NCI-H446 (cell line): ENCODE data around the gene ACTN1.
"Not testable (repeated sequence)": the region's sequence is repeated elsewhere in the genome, so short reads cannot be mapped to it uniquely, and the experiment has no call there.

Experiments used
- DNase-seq, 2 experiments: peaks; one replicate each; lab custom pipeline; 2025; lab: John Stamatoyannopoulos, UW

The ACTN1 gene

DNA sequence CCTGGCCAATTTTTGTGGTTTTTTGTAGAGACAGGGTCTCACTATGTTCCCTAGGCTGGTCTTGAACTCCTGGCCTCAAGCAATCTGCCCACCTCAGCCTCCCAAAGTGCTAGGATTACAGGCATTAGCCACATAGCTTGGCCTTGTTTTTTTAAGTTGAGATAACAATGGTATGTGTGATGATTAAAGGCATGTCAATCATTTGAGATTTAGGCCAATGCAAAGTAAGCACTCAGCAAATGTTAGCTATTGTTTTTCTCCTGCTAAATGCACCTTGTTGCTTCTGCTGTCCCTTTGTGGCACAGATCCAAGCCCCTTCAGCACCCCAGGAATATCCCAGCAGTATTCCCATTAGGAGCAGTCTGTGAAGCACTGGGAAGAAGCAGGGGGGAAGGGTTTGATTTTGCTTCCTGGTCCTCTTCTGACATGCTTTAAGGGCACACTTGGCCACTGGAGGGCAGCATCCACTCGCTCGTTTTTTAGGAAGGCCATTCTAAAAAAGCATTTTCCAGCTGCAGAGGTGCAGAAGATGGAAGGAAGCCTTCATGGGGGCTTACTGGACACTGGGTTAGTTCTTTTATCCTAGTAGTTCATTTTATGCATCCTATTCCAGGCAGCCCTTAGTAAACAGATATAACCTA lies 116.0 kb downstream of the ACTN1 start:
- DNase-seq, result peak; percentile 55 to 89

DNA sequence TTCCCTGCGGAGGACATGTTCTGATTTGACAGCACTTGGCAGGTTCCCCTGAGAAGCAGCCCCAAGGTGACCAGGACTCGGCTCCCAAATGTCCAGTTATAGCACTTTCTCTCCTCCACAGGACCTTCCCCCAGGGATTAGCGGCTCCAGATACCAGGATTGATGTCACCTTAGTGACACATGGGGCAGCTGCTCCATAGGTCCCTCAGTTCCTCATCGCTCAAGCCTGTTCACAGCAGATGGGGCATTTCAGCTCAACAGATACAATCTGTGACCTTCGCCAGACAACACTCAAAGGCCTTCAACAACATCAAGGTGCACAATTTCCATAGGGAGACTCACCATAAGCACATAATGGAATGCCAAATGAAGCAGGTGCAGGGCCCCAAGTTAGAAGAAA lies 118.3 kb downstream of the ACTN1 start:
- no peak for DNase-seq

DNA sequence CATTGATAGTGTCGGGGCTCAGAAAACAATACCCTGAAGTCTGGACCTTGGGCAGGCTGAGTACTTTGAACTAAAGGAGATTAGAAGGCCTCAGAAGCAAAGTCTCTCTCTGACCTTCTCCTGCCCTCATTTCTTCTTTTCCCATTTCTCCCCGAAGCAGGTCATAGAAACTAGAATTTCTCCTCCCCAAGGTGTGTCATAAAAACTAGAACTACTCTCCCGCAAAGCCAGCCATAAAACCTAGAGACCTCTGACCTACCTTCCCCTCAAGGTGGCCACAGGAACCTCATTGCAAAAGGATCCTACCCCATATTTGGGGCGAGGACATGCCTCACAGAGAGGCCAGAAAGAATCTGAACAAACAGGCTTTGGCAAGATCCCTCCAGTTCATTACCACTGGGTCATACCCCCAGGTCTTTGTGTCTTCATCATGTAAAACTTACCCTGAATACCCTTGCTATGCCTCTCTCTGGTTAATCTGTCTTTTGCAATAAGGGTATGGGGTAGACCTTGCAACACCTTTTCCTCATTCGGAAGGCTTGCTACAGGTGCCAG lies 121.5 kb downstream of the ACTN1 start:
- no peak for DNase-seq

DNA sequence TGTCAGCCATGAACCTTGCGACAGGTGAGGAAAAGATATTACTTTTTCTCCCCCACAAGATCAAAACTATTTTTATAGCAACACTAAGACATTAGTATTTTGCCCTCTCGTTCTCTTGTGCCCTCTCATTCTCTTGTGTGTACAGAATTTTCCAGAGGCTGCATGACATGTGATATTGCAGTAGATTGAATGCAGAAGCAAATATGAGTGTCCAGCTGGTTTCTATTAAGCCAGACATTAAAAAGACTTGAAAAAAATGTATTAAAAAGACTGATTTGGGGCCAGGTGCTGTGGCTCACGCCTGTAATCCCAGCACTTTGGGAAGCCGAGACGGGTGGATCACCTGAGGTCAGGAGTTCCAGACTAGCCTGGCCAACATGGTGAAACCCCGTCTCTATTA lies 122.5 kb downstream of the ACTN1 start:
- DNase-seq, result no peak

DNA sequence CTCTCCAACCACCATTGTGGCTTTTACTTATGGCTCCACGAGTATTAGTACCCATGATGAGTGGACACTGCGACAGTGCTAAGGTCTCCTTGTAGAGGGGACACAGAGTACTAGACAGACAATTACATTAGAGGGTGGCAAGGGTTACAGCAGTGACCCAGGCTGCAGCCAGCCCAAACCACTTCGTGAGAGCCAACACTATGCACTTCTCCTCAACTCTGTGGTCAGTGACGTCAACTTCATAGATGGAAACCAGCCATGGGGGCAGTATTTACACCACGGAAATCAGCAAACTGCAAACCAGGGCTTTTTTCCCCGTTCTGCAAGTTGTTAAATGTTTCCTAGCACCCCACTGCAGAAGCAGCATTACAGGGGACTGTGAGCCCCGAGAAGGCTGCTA lies 124.7 kb downstream of the ACTN1 start:
- no peak for DNase-seq

DNA sequence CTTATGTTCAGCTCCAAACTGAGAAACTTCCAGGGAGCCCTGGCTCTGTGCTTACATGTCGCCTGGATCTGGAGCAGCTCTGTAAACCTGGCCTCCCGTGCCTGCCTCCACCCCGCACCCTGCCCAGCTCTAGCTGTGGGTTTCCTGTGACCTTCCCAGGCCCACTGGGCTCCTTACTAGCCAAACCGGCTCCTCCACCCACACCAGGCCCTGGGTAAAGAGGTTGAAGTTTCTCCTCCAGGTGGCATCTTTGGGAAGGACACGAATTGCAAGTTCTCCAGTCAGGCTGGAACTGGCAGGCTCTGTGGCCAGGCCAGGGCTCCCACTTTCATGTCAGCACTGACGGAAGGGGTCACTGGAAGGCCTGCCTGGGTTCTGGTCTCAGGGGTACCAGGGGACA lies 125.4 kb downstream of the ACTN1 start:
- DNase-seq, result no peak

DNA sequence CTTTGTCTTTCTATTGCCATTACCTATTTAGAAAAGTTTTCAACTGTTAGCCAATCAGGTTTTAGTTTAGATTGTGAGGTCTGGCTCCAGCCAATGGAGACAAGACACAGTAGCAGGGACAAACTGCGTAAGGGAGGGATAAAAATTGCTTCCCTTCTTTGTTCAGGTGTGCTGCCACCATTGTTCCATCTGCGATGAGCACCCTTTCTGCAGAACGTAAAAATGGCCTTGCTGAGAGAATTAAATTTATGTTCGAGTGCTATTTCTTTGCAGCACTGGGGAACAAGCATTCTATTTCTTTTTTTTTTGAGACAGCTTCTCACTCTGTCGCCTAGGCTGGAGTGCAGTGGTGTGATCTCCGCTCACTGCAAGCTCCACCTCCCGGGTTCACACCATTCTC lies 126.6 kb downstream of the ACTN1 start:
- DNase-seq, result not testable (repeated sequence)

DNA sequence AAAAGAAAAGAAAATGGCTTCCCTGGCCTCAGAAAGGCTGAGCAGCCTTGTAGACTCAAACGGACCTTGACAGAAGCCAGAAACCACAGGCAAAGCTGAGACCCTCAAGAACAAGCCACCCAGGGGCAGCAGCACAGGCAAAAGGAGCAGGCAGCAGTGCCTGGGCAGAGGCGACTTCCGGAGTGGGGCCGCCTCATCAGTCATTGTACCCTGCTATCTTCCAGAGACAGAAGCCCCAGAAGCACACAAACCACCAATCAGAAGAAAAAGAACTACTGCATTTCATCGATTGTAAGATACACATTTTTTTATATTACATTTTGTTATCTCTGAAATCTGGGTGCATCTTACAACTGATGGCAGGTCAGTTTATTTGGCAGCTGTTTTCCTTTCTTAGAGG lies 128.0 kb downstream of the ACTN1 start:
- no peak for DNase-seq

DNA sequence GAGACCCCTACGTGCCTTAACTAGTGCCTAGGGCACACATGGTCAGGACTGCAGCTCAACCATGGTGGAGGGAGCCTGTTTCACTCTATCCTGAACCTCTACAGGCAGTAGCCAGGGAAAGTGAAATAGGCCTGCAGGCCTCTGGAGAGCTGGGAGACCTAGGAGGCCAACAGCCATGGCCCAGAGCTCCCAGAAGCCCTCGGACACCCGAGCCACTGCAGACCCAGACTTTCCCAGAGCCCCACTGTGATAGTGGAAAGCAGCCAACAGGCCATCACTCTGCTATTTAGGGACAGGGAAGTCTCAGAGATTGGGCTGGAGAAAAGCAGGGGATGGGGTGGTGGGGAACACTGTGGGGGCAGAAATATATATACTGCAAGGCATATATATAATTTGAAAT lies 129.7 kb downstream of the ACTN1 start:
- no peak for DNase-seq

DNA sequence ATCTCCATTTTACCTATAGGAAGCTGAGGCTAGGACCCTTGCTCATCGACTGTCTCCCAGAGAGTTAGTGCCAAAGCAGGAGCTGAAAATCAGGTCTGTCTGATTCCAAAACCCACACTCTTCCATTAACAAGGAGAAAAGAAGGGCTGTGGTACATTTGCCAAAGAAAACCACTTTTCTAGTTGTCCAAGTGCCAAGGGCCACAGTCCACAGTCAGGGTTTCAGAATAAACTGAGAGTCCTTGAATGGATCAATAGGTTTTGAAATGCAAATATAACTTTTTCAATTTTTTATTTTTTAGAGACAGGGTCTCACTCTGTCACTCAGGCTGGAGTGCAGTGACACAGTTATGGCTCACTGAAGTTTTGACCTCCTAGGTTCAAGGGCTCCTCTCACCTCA lies 130.8 kb downstream of the ACTN1 start:
- DNase-seq, result no peak

DNA sequence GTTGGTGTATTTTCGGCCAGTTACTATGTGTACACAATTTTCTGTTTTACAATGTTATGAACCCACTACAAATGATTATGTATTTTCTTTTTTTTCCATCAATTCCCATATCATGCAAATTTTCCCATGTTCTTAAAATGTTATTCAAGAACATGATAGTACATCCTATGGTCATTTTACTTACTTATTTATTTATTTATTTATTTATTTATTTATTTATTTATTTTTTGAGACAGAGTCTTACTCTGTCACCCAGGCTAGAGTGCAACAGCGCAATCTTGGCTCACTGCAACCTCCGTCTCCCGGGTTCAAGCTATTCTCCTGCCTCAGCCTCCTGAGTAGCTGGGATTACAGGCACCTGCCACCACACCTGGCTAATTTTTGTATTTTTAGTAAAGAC lies 131.5 kb downstream of the ACTN1 start:
- not testable (repeated sequence) for DNase-seq

DNA sequence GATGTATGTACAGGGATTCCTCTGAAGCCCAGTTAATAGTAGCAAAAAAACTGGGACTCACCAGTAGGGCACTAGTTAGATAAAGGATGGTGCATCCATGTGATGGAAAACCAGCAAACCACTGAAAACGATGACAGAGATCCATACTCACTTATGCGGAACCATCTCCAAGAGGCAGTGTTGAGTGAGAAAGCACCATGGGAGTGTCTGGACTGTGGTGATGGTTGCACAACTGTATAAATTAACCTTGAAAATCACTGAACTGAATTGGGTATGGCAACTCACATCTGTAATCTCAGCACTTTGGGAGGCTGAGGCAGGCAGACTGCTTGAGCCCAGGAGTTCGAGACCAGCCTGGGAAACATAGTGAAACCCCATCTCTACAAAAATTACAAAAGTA lies 132.6 kb downstream of the ACTN1 start:
- DNase-seq, result no peak

DNA sequence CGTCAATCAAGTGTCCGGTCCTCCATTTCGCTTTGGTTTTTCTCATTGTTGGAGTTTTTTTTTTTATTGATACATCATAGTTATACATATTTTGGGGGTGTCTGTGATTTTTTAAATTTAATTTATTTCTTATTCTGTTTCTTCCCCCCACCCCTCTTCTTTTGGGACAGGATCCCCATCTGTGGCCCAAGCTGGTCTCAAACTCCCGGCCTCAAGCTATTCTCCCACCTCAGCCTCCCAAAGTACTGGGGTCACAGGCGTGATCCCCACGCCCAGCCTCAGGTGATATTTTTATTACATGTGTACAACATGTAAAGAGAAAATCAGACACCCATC lies 134.9 kb downstream of the ACTN1 start:
- no peak for DNase-seq

DNA sequence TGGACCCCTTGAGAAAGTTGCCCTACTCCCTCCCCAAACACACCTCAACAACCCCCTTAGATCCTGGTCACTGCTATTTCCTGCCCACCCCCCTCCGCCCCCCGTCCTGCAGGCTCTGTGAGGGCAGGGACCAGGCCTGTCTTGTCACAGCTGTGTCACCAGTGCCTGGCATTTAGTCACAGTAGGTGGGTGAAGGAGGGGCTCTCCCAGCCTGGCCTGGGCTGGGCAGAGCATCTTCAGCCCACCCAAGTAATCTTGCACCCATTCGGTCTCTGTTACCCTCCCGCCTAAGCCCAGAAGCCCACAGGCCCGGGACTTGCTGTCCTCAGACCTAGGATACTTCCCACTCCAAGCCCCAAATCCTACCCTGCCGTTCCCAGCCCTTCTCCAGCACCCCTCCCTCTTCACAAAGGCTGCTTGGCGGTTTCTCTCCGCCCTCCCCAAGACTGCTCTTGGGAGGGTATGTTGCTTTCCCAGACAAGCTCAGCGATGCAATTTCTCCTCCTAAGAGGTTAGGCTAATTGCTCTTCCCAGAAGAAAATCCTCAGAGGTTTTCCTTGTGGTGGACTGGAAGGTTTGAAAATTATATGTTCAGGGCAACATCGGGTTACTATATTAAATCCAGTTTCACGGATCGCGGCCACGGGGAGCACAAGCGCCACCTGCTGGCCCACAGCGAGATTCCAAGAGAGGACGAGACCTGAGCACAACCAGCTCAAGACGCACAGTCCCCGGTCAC lies 135.5 kb downstream of the ACTN1 start:
- peak in 1 of 2 experiments; percentile 82 for DNase-seq

DNA sequence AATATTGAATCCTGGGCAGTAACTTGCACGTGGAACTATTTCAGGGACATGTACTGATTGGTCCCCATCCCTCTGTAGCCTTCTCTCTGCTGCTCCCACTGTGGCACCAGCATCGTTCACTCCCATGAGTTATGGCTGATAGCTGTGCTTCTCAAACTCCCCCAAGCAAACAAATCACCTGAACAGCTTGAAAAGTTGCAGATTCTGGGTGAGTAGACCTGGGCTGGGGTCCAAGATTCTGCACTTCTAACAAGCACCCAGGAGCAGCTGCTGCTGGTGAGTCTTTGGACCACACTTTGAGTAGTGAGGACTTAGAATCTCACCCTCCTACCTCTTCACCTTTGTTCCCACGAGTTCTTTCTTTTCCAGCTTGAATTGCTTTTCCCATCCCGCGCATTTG lies 136.8 kb downstream of the ACTN1 start:
- no peak for DNase-seq

DNA sequence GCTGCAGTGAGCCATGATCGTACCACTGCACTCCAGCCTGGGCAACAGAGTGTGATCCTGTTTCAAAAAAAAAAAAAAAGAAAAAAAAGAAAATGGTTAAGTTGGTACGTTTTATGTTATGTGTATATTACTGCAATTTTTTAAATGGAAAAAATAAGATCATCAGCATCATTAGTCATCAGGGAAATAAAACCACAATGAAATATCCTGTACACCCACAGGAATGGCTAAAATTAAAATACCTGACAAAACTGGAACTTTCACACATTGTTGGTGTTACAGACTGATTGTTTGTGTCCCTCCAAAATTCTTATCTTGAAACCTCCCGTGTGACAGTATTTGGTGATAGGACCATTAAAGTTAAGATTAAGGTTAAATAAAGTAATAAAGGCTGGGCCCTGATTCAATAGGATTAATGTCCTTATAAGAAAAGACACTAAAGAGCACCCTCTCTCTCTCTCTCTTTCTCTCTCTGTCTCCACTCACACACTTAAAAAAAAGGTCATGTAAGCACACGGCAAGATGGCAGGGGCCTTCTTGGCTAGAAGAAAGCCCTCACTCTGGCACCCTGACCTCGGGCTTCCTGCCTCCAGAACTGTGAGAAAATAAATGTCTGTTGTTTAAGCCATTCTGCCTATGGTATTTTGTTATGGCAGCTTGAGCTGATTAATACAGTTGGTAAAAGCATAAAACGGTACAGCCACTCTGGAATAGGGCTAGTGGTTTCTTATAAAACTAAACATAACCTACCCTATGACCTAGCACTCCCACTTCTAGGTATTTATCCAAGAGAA lies 137.9 kb downstream of the ACTN1 start:
- DNase-seq, result no peak

DNA sequence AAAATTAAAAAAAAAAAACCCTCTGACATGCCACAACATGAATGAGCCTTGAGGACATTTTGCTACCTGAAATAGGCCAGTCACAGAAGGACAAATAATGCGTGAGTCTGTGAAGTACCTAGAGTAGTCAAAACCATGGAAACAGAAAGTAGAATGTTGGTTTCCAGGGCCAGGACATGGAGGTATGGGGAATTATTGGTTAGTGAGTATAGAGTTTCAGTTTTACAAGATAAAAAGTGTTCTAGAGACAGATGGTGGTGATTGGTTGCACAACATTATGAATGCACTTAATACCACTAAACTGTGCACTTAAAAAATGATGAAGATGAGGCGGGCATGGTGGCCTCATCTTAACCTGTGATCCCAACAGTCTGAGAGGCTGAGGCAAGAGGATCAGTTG lies 138.6 kb downstream of the ACTN1 start:
- DNase-seq, result no peak

DNA sequence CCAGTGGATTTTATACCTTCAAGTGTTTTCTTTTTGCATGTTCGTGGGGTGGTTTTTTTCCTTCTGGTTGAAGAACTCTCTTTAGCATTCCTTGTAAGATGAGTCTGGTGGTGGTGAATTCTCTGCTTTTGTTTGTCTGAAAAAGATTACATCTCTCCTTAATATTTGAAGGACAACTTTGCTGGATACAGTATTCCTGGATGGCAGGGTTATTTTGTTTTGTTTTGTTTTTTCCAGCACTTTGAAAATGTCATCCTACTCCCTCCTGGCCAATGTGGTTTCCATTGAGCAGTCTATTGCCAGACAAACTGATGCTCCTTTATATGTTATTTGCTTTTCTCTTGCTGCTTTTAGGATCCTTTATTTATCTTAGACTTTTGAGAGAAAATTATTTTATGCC lies 143.0 kb downstream of the ACTN1 start:
- no peak for DNase-seq

DNA sequence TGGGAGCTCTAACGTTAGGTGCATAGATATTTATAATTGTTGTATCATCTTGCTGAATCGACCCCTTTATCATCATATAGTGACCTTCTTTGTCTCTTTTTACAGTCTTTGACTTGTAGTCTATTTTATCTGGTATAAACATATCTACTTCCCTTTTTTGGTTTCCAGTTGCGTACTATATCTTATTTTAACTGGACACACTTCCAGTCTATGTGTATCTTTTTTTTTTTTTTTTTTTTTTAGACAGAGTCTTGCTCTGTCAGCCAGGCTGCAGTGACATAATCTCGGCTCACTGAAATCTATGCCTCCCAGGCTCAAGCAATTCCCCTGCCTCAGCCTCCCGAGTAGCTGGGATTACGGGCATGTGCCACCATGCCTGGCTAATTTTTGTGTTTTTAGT lies 144.3 kb downstream of the ACTN1 start:
- DNase-seq, result no peak

DNA sequence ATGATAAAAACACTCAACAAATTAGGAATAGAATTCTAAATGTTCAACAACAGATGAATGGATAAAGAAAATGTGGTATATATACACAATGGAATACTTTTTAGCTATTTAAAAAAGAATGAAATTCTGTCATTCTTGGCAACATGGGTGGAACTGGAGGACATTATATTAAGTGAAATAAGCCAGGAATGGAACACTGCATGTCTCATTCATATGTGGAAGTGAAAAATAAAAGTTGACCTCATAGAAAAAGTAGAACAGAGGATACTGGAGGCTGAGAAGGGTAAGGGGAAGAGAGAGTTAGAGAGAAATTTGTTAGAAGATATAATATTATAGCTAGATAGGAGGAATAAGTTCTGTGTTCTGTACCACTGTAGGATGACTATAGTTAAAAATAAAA lies 150.4 kb downstream of the ACTN1 start:
- no peak for DNase-seq

DNA sequence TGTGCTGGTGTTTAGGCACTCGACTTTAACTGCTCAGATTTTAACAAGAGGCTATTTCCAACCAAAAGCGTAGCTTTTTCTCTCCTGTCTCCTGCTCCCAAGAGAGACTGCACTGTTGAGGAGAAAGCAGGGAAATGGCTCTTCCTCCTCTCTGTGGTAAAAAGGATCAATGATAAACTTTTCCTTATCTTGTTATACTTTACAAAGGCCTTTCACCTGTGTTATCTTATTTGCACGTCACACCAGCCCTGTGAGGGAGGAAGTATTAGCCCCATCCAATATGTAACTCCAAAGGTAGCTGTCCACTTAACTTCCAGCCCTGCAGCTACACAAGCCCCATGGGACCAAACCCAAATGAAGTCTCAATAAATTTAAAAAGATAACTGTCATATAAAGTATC lies 153.4 kb downstream of the ACTN1 start:
- no peak for DNase-seq

DNA sequence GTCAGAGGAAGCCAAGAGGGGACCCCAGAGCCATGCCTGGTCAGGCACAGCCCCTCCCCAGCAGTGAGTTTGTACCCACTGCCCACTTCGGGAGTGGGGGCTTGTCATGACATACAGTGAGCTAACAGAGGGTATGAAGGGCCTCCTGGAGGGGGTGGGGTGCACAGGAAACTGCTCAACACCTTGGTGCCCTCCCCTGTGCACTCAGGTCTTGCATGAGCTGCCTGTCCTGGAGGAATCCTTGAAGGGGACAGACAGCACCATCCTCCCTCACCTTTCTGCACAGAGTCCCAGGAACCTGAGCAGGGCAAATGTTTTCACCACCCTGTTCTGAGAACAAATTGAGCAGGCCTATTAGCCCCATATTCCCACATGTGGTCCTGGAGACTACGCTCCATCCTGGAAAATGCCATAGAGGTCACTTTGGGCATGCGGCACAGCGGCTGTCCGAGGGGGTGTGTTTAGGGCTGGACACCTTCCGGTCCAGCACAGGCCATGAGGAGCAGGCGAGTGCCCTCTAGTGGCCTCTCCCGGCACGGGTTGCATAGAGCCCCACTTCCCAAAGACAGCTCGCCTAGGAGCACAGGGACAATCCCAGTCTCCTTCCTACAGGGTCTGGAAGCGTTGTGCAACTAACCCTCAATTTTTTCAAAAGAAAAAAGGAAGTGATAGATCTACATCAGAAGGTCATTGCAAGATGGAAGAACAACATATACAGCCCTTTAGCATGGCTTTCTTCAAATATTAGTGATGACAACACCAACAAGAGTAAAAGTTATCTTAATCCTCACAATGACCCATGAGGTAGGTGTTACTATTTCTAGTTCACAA lies 154.4 kb downstream of the ACTN1 start:
- DNase-seq, result peak in 1 of 2 experiments; percentile 72
